ENCODE measurements around the gene KARS1.

Gene KARS1

DNA sequence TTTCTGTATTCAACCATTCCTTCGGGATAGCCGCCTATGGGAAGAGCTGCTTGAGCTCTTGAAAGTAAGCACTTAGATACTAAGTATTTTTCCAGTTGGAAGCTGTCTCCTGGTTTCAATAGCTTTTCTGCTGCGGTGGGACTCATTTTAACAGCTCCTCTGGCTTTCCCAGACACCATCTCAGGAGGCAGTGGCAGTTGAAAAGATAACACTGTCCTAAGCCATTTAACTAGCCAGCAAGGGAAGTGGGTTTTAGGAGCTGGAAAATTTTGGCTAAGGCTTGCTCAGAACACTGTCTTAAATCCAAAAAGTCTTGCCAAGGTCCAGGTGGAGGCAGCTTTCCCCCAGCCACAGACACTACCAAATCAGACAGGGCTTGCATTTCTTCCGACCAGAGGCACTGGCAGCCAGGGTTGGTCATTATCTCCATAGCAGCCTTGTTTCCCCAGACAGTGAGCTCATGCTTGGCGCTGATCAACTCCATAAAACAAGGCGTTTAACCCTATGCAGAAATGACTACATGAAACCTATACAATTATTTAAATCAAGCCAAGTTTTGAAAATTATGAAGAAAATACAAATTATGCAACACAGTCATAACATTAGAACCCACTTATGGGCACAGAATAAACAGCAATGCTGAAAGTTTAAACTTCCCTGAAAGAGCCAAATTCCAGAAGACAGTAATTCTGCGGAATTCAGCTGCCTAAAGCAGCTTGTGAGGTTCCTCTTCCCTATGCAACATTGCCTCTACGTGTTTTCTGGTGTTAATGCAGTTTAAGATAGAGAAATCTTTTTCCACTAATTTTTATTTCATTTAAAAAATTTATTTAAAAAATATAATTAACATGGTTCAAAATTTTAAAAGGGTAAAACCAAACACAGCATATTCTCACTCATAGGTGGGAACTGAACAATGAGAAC, 56.3 kb downstream of the KARS1 start:
- TF ChIP-seq EZH2 (IDR thresholded peaks at IDR 0.05; ENCODE audit: borderline replicate concordance, low read length): no peak
- TF ChIP-seq, protein P1, sequence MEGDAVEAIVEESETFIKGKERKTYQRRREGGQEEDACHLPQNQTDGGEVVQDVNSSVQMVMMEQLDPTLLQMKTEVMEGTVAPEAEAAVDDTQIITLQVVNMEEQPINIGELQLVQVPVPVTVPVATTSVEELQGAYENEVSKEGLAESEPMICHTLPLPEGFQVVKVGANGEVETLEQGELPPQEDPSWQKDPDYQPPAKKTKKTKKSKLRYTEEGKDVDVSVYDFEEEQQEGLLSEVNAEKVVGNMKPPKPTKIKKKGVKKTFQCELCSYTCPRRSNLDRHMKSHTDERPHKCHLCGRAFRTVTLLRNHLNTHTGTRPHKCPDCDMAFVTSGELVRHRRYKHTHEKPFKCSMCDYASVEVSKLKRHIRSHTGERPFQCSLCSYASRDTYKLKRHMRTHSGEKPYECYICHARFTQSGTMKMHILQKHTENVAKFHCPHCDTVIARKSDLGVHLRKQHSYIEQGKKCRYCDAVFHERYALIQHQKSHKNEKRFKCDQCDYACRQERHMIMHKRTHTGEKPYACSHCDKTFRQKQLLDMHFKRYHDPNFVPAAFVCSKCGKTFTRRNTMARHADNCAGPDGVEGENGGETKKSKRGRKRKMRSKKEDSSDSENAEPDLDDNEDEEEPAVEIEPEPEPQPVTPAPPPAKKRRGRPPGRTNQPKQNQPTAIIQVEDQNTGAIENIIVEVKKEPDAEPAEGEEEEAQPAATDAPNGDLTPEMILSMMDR (IDR thresholded peaks at IDR 0.05; ENCODE audit: low read length): no peak
- no peak overlapping the region for H3K4me3 ChIP-seq (ENCODE audit: low read depth, low read length, poor library complexity, severe bottlenecking)

DNA sequence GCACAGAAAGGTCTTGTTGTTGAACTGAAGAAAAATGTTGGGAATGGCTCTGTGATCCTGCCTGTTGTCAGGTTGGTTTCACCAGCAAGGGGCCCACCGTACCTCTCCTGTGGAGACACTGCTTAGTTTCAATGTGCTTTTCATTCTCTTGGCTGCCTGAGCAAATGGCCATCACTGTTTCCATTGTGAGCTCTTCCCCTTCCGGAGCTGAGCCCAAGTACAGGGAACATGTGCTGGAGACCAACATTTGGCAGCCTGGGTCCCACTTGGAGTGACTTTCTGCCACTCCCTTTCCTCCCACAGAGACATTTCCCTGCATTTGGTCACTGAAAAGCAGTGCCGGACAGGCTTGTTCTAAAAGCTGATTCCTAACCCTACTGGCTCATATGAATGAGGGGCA, 58.2 kb downstream of the KARS1 start:
- Histone ChIP-seq H3K4me2 (ENCODE audit: low read length) (no peak overlapping the region), H3K79me2 (ENCODE audit: insufficient read depth, low read length) (no peaks in the 10 kb centered on the region), H3K27me3 (ENCODE audit: insufficient read depth, low read length) (no peaks in the 10 kb centered on the region), H3K9me3 (ENCODE audit: low read length) (no peaks in the 10 kb centered on the region), H3K9ac (ENCODE audit: low read length) (no peak overlapping the region), H3F3A (ENCODE audit: insufficient read depth, low read length) (no peaks in the 10 kb centered on the region), H3K27ac (ENCODE audit: low read depth, low read length, poor library complexity, severe bottlenecking) (no peak overlapping the region), H2AFZ (ENCODE audit: low read length) (no peak overlapping the region), H3K36me3 (ENCODE audit: insufficient read depth, low read length) (peaks cover 14% of the 10 kb centered on the region), H4K20me1 (ENCODE audit: insufficient read depth, low read length) (no peaks in the 10 kb centered on the region), H3K4me3 (ENCODE audit: low read depth, low read length, poor library complexity, severe bottlenecking) (no peak overlapping the region), H3K9me2 (ENCODE audit: low read depth, low read length) (no peaks in the 10 kb centered on the region), H3K4me1 (ENCODE audit: insufficient read depth, low read length, severe bottlenecking) (peaks cover 4% of the 10 kb centered on the region)
- TF ChIP-seq, protein P1 (IDR thresholded peaks at IDR 0.05; ENCODE audit: low read length): no peak
- no peak for TF ChIP-seq EZH2 (IDR thresholded peaks at IDR 0.05; ENCODE audit: borderline replicate concordance, low read length)

More for the DNA sequence above, 56.3 kb downstream of the KARS1 start:
- Histone ChIP-seq H4K20me1 (ENCODE audit: insufficient read depth, low read length) (no peaks in the 10 kb centered on the region), H3K36me3 (ENCODE audit: insufficient read depth, low read length) (peaks cover 18% of the 10 kb centered on the region), H3K27me3 (ENCODE audit: insufficient read depth, low read length) (no peaks in the 10 kb centered on the region), H3F3A (ENCODE audit: insufficient read depth, low read length) (no peaks in the 10 kb centered on the region), H3K27ac (ENCODE audit: low read depth, low read length, poor library complexity, severe bottlenecking) (no peak overlapping the region), H3K9me3 (ENCODE audit: low read length) (no peaks in the 10 kb centered on the region), H3K4me1 (ENCODE audit: insufficient read depth, low read length, severe bottlenecking) (peaks cover 12% of the 10 kb centered on the region), H2AFZ (ENCODE audit: low read length) (no peak overlapping the region), H3K4me2 (ENCODE audit: low read length) (no peak overlapping the region), H3K9me2 (ENCODE audit: low read depth, low read length) (no peaks in the 10 kb centered on the region), H3K79me2 (ENCODE audit: insufficient read depth, low read length) (no peaks in the 10 kb centered on the region), H3K9ac (ENCODE audit: low read length) (no peak overlapping the region)

DNA sequence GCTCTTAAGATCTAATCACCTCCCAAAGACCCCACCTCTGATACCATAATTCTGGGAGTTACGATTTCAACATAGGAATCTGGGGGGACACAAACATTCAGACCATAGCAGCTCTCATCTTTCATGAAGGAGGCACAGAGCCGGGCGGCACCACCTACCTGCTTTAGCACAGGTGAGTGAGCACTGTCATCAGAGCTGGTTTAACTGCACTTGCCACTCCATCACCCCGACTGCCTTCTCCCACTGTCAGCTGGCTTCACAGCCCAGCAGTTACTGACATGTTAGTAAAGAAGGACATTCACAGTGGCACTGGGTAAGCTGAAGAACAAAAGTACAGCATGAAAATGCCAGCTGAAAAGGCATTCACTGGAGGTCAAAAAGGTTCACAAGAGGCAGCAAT, 58.7 kb downstream of the KARS1 start:
- Histone ChIP-seq H3F3A (ENCODE audit: insufficient read depth, low read length) (no peaks in the 10 kb centered on the region), H3K4me3 (ENCODE audit: low read depth, low read length, poor library complexity, severe bottlenecking) (no peak overlapping the region), H3K9ac (ENCODE audit: low read length) (no peak overlapping the region), H3K36me3 (ENCODE audit: insufficient read depth, low read length) (peaks cover 9% of the 10 kb centered on the region), H2AFZ (ENCODE audit: low read length) (no peak overlapping the region), H4K20me1 (ENCODE audit: insufficient read depth, low read length) (no peaks in the 10 kb centered on the region), H3K27me3 (ENCODE audit: insufficient read depth, low read length) (no peaks in the 10 kb centered on the region), H3K79me2 (ENCODE audit: insufficient read depth, low read length) (no peaks in the 10 kb centered on the region), H3K9me3 (ENCODE audit: low read length) (no peaks in the 10 kb centered on the region), H3K9me2 (ENCODE audit: low read depth, low read length) (no peaks in the 10 kb centered on the region), H3K27ac (ENCODE audit: low read depth, low read length, poor library complexity, severe bottlenecking) (no peak overlapping the region), H3K4me1 (ENCODE audit: insufficient read depth, low read length, severe bottlenecking) (peaks cover 9% of the 10 kb centered on the region), H3K4me2 (ENCODE audit: low read length) (no peak overlapping the region)
- TF ChIP-seq EZH2 (IDR thresholded peaks at IDR 0.05; ENCODE audit: borderline replicate concordance, low read length): no peak
- TF ChIP-seq, protein P1 (IDR thresholded peaks at IDR 0.05; ENCODE audit: low read length): no peak
